ENCODE results near the gene P4HA2. TPM values are rescaled to one million over a fixed set of nuclear protein-coding genes. Genes with fewer than 3 reads are reported as not detected.

The P4HA2 gene
- total and polyA plus RNA-seq, 7 donors: 4.2 to 35.2 (median 24.8) TPM

- WGBS, 2 donors: 94 to 95% methylated on average over 4 of the region's 4 CpGs
- peak overlapping the region; percentile 87 to 94 (median 90) for H3K27ac ChIP-seq
- TF ChIP-seq POLR2AphosphoS5 (IDR thresholded peaks at IDR 0.05) (no peak), POLR2A (IDR thresholded peaks at IDR 0.05) (no peak), CTCF (IDR thresholded peaks at IDR 0.05) (no peak), EP300 (IDR thresholded peaks at IDR 0.05) (no peak)
- no peak overlapping the region for H3K4me3 ChIP-seq
- peaks cover 0 to 38% (median 30%) of the 10 kb centered on the region in 4 donors for H3K4me1 ChIP-seq
- DNase-seq: peak; percentile 60
- no peaks in the 10 kb centered on the region for H3K27me3 ChIP-seq
- H3K9me3 ChIP-seq: no peaks in the 10 kb centered on the region
- peaks cover 14 to 61% (median 40%) of the 10 kb centered on the region in 4 donors for H3K36me3 ChIP-seq
- intact Hi-C loops (cut with DNase I): loop anchor here (2.0 kb wide), 1 partner anchor 22 kb away; no protein-coding TSS in a partner anchor
Observed at GRCh38 chr5:132214491-132214890, 13.2 kb downstream of the P4HA2 start.

DNA sequence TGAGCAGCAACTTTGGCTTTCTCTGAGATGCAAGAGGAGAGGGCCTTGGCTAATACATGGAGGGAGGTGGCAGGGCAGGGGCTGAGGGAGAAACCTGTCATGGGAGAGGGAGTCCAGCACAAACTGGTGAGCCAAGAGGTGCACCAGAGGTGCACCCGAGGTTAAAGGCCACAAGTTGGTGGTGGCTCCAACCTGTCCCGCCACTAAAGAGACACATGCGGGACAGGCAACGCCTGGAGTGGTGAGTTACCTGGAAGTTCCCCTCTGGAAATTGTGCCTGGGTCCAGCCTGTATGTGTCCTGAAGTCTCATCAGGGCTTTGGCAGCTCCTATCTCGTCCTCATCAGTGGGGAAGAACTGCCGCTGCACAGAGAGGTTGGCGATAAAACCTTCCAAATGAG lies 14.0 kb downstream of the P4HA2 start:
- peak; percentile 56 for DNase-seq
- no peak for TF ChIP-seq CTCF (IDR thresholded peaks at IDR 0.05)
- no peak for TF ChIP-seq POLR2AphosphoS5 (IDR thresholded peaks at IDR 0.05)
- no peak for TF ChIP-seq POLR2A (IDR thresholded peaks at IDR 0.05)
- 94 to 96% methylated on average over 7 of the region's 7 CpGs for WGBS, 2 donors
- Histone ChIP-seq H3K27me3 (no peaks in the 10 kb centered on the region), H3K4me3 (no peak overlapping the region), H3K36me3 (peaks cover 20 to 70% (median 47%) of the 10 kb centered on the region in 4 donors), H3K27ac (peak overlapping the region in 2 of 4 donors; percentile 89 to 94), H3K9me3 (no peaks in the 10 kb centered on the region), H3K4me1 (peaks cover 0 to 29% (median 25%) of the 10 kb centered on the region in 4 donors)
- intact Hi-C loops (cut with DNase I): loop anchor here (2.0 kb wide), 1 partner anchor 21 kb away; no protein-coding TSS in a partner anchor

DNA sequence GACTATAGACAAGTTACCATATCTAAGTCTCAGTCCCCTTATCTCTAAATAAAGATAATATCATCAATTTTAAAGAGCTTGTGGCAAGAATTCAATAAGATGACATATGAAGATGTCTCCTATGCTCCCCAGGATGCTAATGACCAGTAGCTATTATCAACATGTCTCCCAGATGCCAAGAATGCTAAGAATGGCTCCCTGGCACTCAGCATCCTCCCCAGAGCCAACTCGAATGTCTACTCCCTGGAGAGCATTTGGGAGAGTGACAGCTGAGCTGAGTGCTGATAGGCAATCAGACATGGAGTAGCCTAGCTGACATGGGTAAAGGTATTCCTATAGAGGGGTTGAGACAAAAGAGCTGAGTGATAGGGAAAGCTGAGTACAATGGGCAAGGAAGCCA lies 15.9 kb downstream of the P4HA2 start:
- Histone ChIP-seq H3K27me3 (no peaks in the 10 kb centered on the region), H3K4me3 (no peak overlapping the region), H3K4me1 (peaks cover 0 to 26% (median 24%) of the 10 kb centered on the region in 4 donors), H3K36me3 (peaks cover 23 to 73% (median 45%) of the 10 kb centered on the region in 4 donors), H3K9me3 (no peaks in the 10 kb centered on the region), H3K27ac (no peak overlapping the region)
- no peak for DNase-seq
- intact Hi-C loops (cut with DNase I): no loop called here
- WGBS, 2 donors: 65 to 85% methylated on average over 1 of the region's 1 CpG
- TF ChIP-seq EP300 (IDR thresholded peaks at IDR 0.05) (no peak), POLR2AphosphoS5 (IDR thresholded peaks at IDR 0.05) (no peak), CTCF (IDR thresholded peaks at IDR 0.05) (no peak), POLR2A (IDR thresholded peaks at IDR 0.05) (no peak)

DNA sequence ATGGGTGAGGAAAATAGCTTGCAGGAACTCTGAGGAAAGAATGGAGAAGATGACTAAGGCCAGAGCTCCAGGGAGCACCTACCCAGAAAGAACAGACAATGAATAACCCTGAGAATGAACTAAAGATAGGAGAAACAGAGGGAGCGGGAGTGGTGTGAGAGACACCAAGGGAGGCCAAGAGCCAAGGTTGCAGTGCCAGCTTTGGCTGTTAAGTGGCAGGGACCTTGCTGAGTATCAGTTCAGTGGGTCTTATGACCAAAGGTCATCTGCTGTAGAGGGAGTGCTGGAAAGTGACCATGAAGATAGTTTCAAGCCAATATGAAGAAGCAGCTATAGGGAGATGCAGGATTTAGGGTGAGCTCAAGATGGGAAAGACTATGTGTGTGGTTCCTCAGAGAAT lies 16.7 kb downstream of the P4HA2 start:
- peaks cover 23 to 76% (median 43%) of the 10 kb centered on the region in 4 donors for H3K36me3 ChIP-seq
- WGBS, 2 donors: 98% methylated on average over 1 of the region's 1 CpG

More for the DNA sequence above, 16.7 kb downstream of the P4HA2 start:
- Histone ChIP-seq H3K27me3 (no peaks in the 10 kb centered on the region), H3K4me1 (peaks cover 0 to 26% (median 23%) of the 10 kb centered on the region in 4 donors), H3K9me3 (no peaks in the 10 kb centered on the region), H3K27ac (no peak overlapping the region), H3K4me3 (no peak overlapping the region)
- intact Hi-C loops (cut with DNase I): no loop called here
- TF ChIP-seq POLR2A (IDR thresholded peaks at IDR 0.05) (no peak), POLR2AphosphoS5 (IDR thresholded peaks at IDR 0.05) (no peak), EP300 (IDR thresholded peaks at IDR 0.05) (no peak), CTCF (IDR thresholded peaks at IDR 0.05) (no peak)
- peak; percentile 13 for DNase-seq
